IMR-90 (cell line): ENCODE results near the gene BEND3. TPM values are rescaled to one million over a fixed set of nuclear protein-coding genes. Genes with fewer than 3 reads are reported as not detected.

Source experiments
- ATAC-seq: fragments of 200-7000 bp; cut with Tn5 transposase; 2 replicates; pipeline ENCODE4 v1.9.1; 2020; ENCODE audit warnings: low read depth, mild to moderate bottlenecking, moderate library complexity
- BruUV-seq: library from RNA; stranded (reverse); fragments of 400-500 nt; replicated peaks from 2 replicates; lab custom pipeline; 2021; lab: Mats Ljungman, UMichigan
- CTCF ChIA-PET: fragments of 300-600 bp; formaldehyde crosslinking; extraction: SDS; loops from one replicate; lab custom pipeline; 2021; ENCODE audit warnings: antibody characterized with exemption; lab: Yijun Ruan, JAX
- POLR2A ChIA-PET: fragments of 300-600 bp; sonication (Branson Sonifier 250); formaldehyde crosslinking; loops from one replicate; lab custom pipeline; 2022; ENCODE audit warnings: antibody characterized with exemption; ENCODE audit not compliant: unreplicated experiment; lab: Charles Lee
- DNase-seq: peaks from one replicate; pipeline ENCODE4 v3.0.0; 2013
- H2AFZ ChIP-seq: replicated peaks from 2 replicates; pipeline ENCODE3; 2013; ENCODE audit warnings: low read length, mild to moderate bottlenecking; ENCODE audit not compliant: poor library complexity
- H2AK5ac ChIP-seq: 2 replicates; pipeline ENCODE4 v1.6.1; 2013; ENCODE audit warnings: low read depth, low read length, inconsistent platforms
- H2AK9ac ChIP-seq: replicated peaks from 2 replicates; pipeline ENCODE3; 2013; ENCODE audit warnings: mild to moderate bottlenecking, low read depth, low read length, moderate library complexity; ENCODE audit not compliant: poor library complexity
- H2BK120ac ChIP-seq: 2 replicates; pipeline ENCODE4 v1.6.1; 2013; ENCODE audit warnings: low read depth, low read length, inconsistent platforms
- H2BK15ac ChIP-seq: 3 replicates; pipeline ENCODE4 v1.6.1; 2013; ENCODE audit warnings: low read depth, low read length, inconsistent platforms
- H2BK20ac ChIP-seq: 2 replicates; pipeline ENCODE4 v1.6.1; 2013; ENCODE audit warnings: low read depth, mild to moderate bottlenecking, inconsistent platforms, low read length, moderate library complexity
- H2BK5ac ChIP-seq: 2 replicates; pipeline ENCODE4 v1.6.1; 2013; ENCODE audit warnings: mild to moderate bottlenecking, low read depth, low read length, inconsistent platforms; ENCODE audit not compliant: poor library complexity, severe bottlenecking
- H3K14ac ChIP-seq: replicated peaks from 2 replicates; pipeline ENCODE4 v1.6.1; 2013; ENCODE audit warnings: low read depth, low read length, inconsistent platforms
- H3K18ac ChIP-seq: 2 replicates; pipeline ENCODE4 v1.6.1; 2013; ENCODE audit warnings: low read depth, low read length, control low read depth
- H3K23ac ChIP-seq: 2 replicates; pipeline ENCODE4 v1.6.1; 2013; ENCODE audit warnings: low read depth, low read length, inconsistent platforms
- H3K27ac ChIP-seq: 2 replicates; pipeline ENCODE4 v1.5.1; 2013; ENCODE audit warnings: mild to moderate bottlenecking, control low read depth, low read length; ENCODE audit not compliant: insufficient read depth
- H3K27me3 ChIP-seq: 2 replicates; pipeline ENCODE4 v1.6.1; 2013; ENCODE audit warnings: low read length; ENCODE audit not compliant: control insufficient read depth, insufficient read depth
- H3K36me3 ChIP-seq: 2 replicates; pipeline ENCODE4 v1.6.1; 2013; ENCODE audit warnings: low read length, mixed read lengths; ENCODE audit not compliant: control insufficient read depth, insufficient read depth
- H3K4ac ChIP-seq: 2 replicates; pipeline ENCODE4 v1.6.1; 2013; ENCODE audit warnings: low read depth, low read length, inconsistent platforms
- H3K4me1 ChIP-seq: 2 replicates; pipeline ENCODE4 v1.6.1; 2013; ENCODE audit warnings: low read length, mixed read lengths; ENCODE audit not compliant: control insufficient read depth, insufficient read depth
- H3K4me2 ChIP-seq: 2 replicates; pipeline ENCODE4 v1.6.1; 2013; ENCODE audit warnings: low read depth, mild to moderate bottlenecking, control low read depth, low read length, moderate library complexity
- H3K4me3 ChIP-seq: 2 replicates; pipeline ENCODE4 v1.5.1; 2013; ENCODE audit warnings: low read depth, mild to moderate bottlenecking, control low read depth, low read length, moderate library complexity; ENCODE audit not compliant: insufficient read depth
- H3K56ac ChIP-seq: 2 replicates; pipeline ENCODE4 v1.6.1; 2013; ENCODE audit warnings: low read length, inconsistent platforms; ENCODE audit not compliant: insufficient read depth; ENCODE audit errors: extremely low read depth
- H3K79me1 ChIP-seq, 2 experiments: 2 replicates each; pipeline ENCODE4 v1.6.1; 2013; ENCODE audit warnings: low read length in 2 of 2, inconsistent platforms in 1 of 2, low read depth in 1 of 2
- H3K9ac ChIP-seq: 2 replicates; pipeline ENCODE4 v1.6.1; 2013; ENCODE audit warnings: low read depth, low read length, control low read depth
- H3K9me1 ChIP-seq: 2 replicates; pipeline ENCODE4 v1.6.1; 2013; ENCODE audit warnings: low read length, inconsistent platforms; ENCODE audit not compliant: insufficient read depth
- H3K9me3 ChIP-seq: 2 replicates; pipeline ENCODE4 v1.6.1; 2013; ENCODE audit warnings: low read length; ENCODE audit not compliant: control insufficient read depth, insufficient read depth
- H4K20me1 ChIP-seq: 2 replicates; pipeline ENCODE4 v1.6.1; 2013; ENCODE audit warnings: low read length, inconsistent platforms; ENCODE audit not compliant: insufficient read depth
- H4K5ac ChIP-seq: 2 replicates; pipeline ENCODE4 v1.6.1; 2013; ENCODE audit warnings: mild to moderate bottlenecking, low read depth, low read length, control low read depth
- H4K8ac ChIP-seq, 2 experiments: 2 replicates each; pipeline ENCODE4 v1.6.1; 2013; ENCODE audit warnings: low read depth in 2 of 2, low read length in 2 of 2, control low read depth in 1 of 2, inconsistent platforms in 1 of 2
- H4K91ac ChIP-seq: 2 replicates; pipeline ENCODE4 v1.6.1; 2013; ENCODE audit warnings: low read depth, low read length, inconsistent platforms; ENCODE audit not compliant: insufficient read depth
- BHLHE40 ChIP-seq: fragments of 150-350 bp; IDR thresholded peaks from 2 replicates; pipeline ENCODE4 v1.6.1; 2016; ENCODE audit warnings: mild to moderate bottlenecking, low read depth, low read length
- CHD1 ChIP-seq: IDR thresholded peaks from 2 replicates; pipeline ENCODE4 v1.6.1; 2012; ENCODE audit warnings: low read depth, low read length, improper control_type of control experiment
- CTCF ChIP-seq: conservative IDR thresholded peaks from 2 replicates; pipeline ENCODE4 v1.5.1; 2012; ENCODE audit warnings: mild to moderate bottlenecking, low read depth, low read length, improper control_type of control experiment
- ELK1 ChIP-seq: fragments of 150-350 bp; IDR thresholded peaks from 2 replicates; pipeline ENCODE4 v1.6.1; 2016; ENCODE audit warnings: low read depth, mild to moderate bottlenecking, low read length, moderate library complexity, borderline replicate concordance
- FOS ChIP-seq: fragments of 150-350 bp; IDR thresholded peaks from 2 replicates; pipeline ENCODE4 v1.6.1; 2016; ENCODE audit warnings: low read depth, low read length
- MAZ ChIP-seq: IDR thresholded peaks from 2 replicates; pipeline ENCODE4 v1.6.1; 2012; ENCODE audit warnings: low read depth, mild to moderate bottlenecking, low read length, improper control_type of control experiment, moderate library complexity, borderline replicate concordance
- MXI1 ChIP-seq: IDR thresholded peaks from 2 replicates; pipeline ENCODE4 v1.6.1; 2012; ENCODE audit warnings: low read depth, mild to moderate bottlenecking, low read length, moderate library complexity, borderline replicate concordance
- NFE2L2 ChIP-seq: fragments of 150-350 bp; IDR thresholded peaks from 2 replicates; pipeline ENCODE4 v1.6.1; 2016; ENCODE audit warnings: low read depth, mild to moderate bottlenecking, low read length
- POLR2A ChIP-seq: IDR thresholded peaks from 2 replicates; pipeline ENCODE4 v1.6.1; 2012; ENCODE audit warnings: mild to moderate bottlenecking, low read depth, low read length
- RAD21 ChIP-seq: IDR thresholded peaks from 2 replicates; pipeline ENCODE4 v1.6.1; 2012; ENCODE audit warnings: low read length, improper control_type of control experiment
- RCOR1 ChIP-seq: IDR thresholded peaks from 2 replicates; pipeline ENCODE4 v1.6.1; 2012; ENCODE audit warnings: mild to moderate bottlenecking, low read length, improper control_type of control experiment; ENCODE audit not compliant: insufficient replicate concordance
- SMC3 ChIP-seq: fragments of 150-350 bp; IDR thresholded peaks from 2 replicates; pipeline ENCODE4 v1.6.1; 2016; ENCODE audit warnings: low read depth, mild to moderate bottlenecking, antibody characterized with exemption, low read length, moderate library complexity
- USF2 ChIP-seq: fragments of 150-350 bp; IDR thresholded peaks from 2 replicates; pipeline ENCODE4 v1.6.1; 2017; ENCODE audit warnings: mild to moderate bottlenecking, antibody characterized with exemption, low read length, low read depth
- WGBS, 2 experiments: methylation state at CpG; one replicate each; pipeline versions ENCODE4 v1.1.5 to v1.1.7; 2013; ENCODE audit warnings: missing lambda C conversion rate in 2 of 2; ENCODE audit not compliant: insufficient read length in 1 of 2; ENCODE audit errors: extremely low coverage in 2 of 2; 5-methylcytosine and 5-hydroxymethylcytosine counted together
- dilution Hi-C: fragments of 300-500 bp; cut with HindIII; formaldehyde crosslinking; loops from one replicate; pipeline ENCODE4 v1.14.3; 2018; ENCODE audit warnings: low sequenced_read_pairs; ENCODE audit not compliant: unreplicated experiment
- in situ Hi-C: fragments of 300-500 bp; cut with MboI; formaldehyde crosslinking; loops from 3 replicates; pipeline ENCODE4 v1.14.3; 2019; ENCODE audit warnings: low sequenced_read_pairs, inconsistent platforms, mixed read lengths
- intact Hi-C: fragments of 100-400 bp; cut with micrococcal nuclease; formaldehyde crosslinking; loops from 2 replicates; pipeline ENCODE4 v1.10.0; 2022
- polyA plus RNA-seq, 3 experiments: library from polyadenylated mRNA; depleted of rRNA; stranded (reverse); fragments of >200 nt; gene quantifications; 2 replicates each; pipeline ENCODE4 v1.2.3, GENCODE V29; 2012; ENCODE audit warnings: low replicate concordance in 1 of 3
- total RNA-seq: library from RNA; depleted of rRNA; stranded (reverse); fragments of >200 nt; gene quantifications from 2 replicates; pipeline ENCODE4 v1.2.3, GENCODE V29; 2012

Gene BEND3
- total and polyA plus RNA-seq, 2 of the 4 experiments (the other 2 are of a cell fraction), result 1.2 to 1.8 TPM

GRCh38 chr6:107101686-107102413 lies 13.5 kb downstream of the BEND3 start:
- Histone ChIP-seq H3K27me3 (no peaks in the 10 kb centered on the region), H4K5ac (no peak overlapping the region), H3K27ac (no peak overlapping the region), H3K14ac (no peak overlapping the region), H3K4me2 (no peak overlapping the region), H3K36me3 (no peaks in the 10 kb centered on the region), H3K23ac (no peak overlapping the region), H3K4me1 (no peaks in the 10 kb centered on the region), H2BK20ac (no peak overlapping the region), H2AFZ (no peak overlapping the region), H2AK5ac (no peak overlapping the region), H2BK120ac (no peak overlapping the region), H3K4ac (no peak overlapping the region), H4K8ac (no peak overlapping the region), H2BK5ac (no peak overlapping the region), H2BK15ac (no peak overlapping the region), H3K79me1 (no peaks in the 10 kb centered on the region), H4K20me1 (no peaks in the 10 kb centered on the region), H3K56ac (no peak overlapping the region), H4K91ac (no peak overlapping the region), H3K9me3 (no peaks in the 10 kb centered on the region), H3K4me3 (no peak overlapping the region), H2AK9ac (no peak overlapping the region), H3K9me1 (0 out of 2 replicates have a peak, but pooled peaks cover 4% of the 10 kb centered on the region), H3K18ac (no peak overlapping the region), H3K9ac (no peak overlapping the region)
- dilution Hi-C loops, result no loop called here
- no TSS peak for BruUV-seq
- WGBS, 2 experiments, result no CpG with 5 or more reads among the region's 9 CpGs
- intact Hi-C loops, result no loop called here
- TF ChIP-seq RAD21, result no peak
- no peak for TF ChIP-seq CHD1
- no peak for TF ChIP-seq ELK1
- TF ChIP-seq MXI1, result no peak
- no peak for TF ChIP-seq POLR2A
- no peak for TF ChIP-seq USF2
- no peak for TF ChIP-seq CTCF
- TF ChIP-seq FOS, result no peak
- TF ChIP-seq MAZ, result no peak
- TF ChIP-seq NFE2L2, result no peak
- no peak for TF ChIP-seq RCOR1
- no peak for TF ChIP-seq SMC3
- no peak for TF ChIP-seq BHLHE40
- no peak for DNase-seq
- no peak for ATAC-seq
- in situ Hi-C loops, result no loop called here
- ChIA-PET CTCF (no interaction called here), POLR2A (no interaction called here)
